HepG2 (cell line): Measurements from ENCODE around the gene PSMG4. TPM values are rescaled to one million over a fixed set of nuclear protein-coding genes. Genes with fewer than 3 reads are reported as not detected.

ENCODE experiments used
- ATF5 ChIP-seq: sonication (generic); formaldehyde crosslinking; IDR thresholded peaks from 2 replicates; pipeline ENCODE4 v1.4.0; 2020; ENCODE audit warnings: mild to moderate bottlenecking, low read depth, missing genetic modification reagents
- FOXJ3 ChIP-seq: sonication (generic); formaldehyde crosslinking; IDR thresholded peaks from 2 replicates; pipeline ENCODE4 v1.4.0; 2020; ENCODE audit warnings: missing genetic modification reagents, mild to moderate bottlenecking, borderline replicate concordance
- FOXM1 ChIP-seq: sonication (generic); formaldehyde crosslinking; IDR thresholded peaks from 2 replicates; pipeline ENCODE4 v1.5.0; 2020; ENCODE audit warnings: missing genetic modification reagents
- GMEB2 ChIP-seq: IDR thresholded peaks from 2 replicates; pipeline ENCODE4 v1.6.1; 2016; ENCODE audit warnings: missing biosample characterization, missing genetic modification reagents, low read depth
- HOXA7 ChIP-seq: sonication (generic); formaldehyde crosslinking; IDR thresholded peaks from 2 replicates; pipeline ENCODE4 v1.8.1; 2022; ENCODE audit warnings: mild to moderate bottlenecking, missing genetic modification reagents, moderate library complexity
- KLF12 ChIP-seq: sonication (generic); formaldehyde crosslinking; IDR thresholded peaks from 2 replicates; pipeline ENCODE4 v1.4.0; 2020; ENCODE audit warnings: missing genetic modification reagents, borderline replicate concordance
- MBD4 ChIP-seq: IDR thresholded peaks from 2 replicates; pipeline ENCODE4 v1.6.1; 2012; ENCODE audit warnings: low read length, inconsistent platforms, borderline replicate concordance
- MEF2D ChIP-seq: sonication (generic); formaldehyde crosslinking; IDR thresholded peaks from 2 replicates; pipeline ENCODE4 v1.5.1; 2020; ENCODE audit warnings: mild to moderate bottlenecking, missing genetic modification reagents
- NFIB ChIP-seq: sonication (generic); formaldehyde crosslinking; IDR thresholded peaks from 2 replicates; pipeline ENCODE4 v1.9.0; 2021; ENCODE audit warnings: missing genetic modification reagents, mild to moderate bottlenecking, borderline replicate concordance
- PCBP1 ChIP-seq: fragments of 200-400 bp; formaldehyde crosslinking; IDR thresholded peaks from 2 replicates; pipeline ENCODE4 v1.6.1; 2017; ENCODE audit warnings: mild to moderate bottlenecking, low read depth, low read length, borderline replicate concordance
- SAP130 ChIP-seq: IDR thresholded peaks from 2 replicates; pipeline ENCODE4 v1.6.1; 2016; ENCODE audit warnings: low read depth
- TAF1 ChIP-seq: sonication (generic); formaldehyde crosslinking; IDR thresholded peaks from 2 replicates; pipeline ENCODE4 v1.4.0; 2020; ENCODE audit warnings: missing genetic modification reagents
- ZIK1 ChIP-seq: sonication (generic); formaldehyde crosslinking; IDR thresholded peaks from 2 replicates; pipeline ENCODE4 v1.5.0; 2020; ENCODE audit warnings: mild to moderate bottlenecking, low read depth, missing genetic modification reagents, borderline replicate concordance
- ZNF101 ChIP-seq: sonication (generic); formaldehyde crosslinking; IDR thresholded peaks from 2 replicates; pipeline ENCODE4 v1.4.0; 2020; ENCODE audit warnings: mild to moderate bottlenecking, low read depth, missing genetic modification reagents, borderline replicate concordance
- ZNF207 ChIP-seq: fragments of 450-650 bp; IDR thresholded peaks from 2 replicates; pipeline ENCODE4 v1.6.1; 2016; ENCODE audit warnings: antibody characterized with exemption, borderline replicate concordance
- ZNF333 ChIP-seq: sonication (generic); formaldehyde crosslinking; IDR thresholded peaks from 2 replicates; pipeline ENCODE4 v1.4.0; 2020; ENCODE audit warnings: mild to moderate bottlenecking, missing genetic modification reagents, borderline replicate concordance
- ZNF414 ChIP-seq: sonication (generic); formaldehyde crosslinking; IDR thresholded peaks from 2 replicates; pipeline ENCODE4 v1.5.0; 2020; ENCODE audit warnings: missing genetic modification reagents
- ZNF7 ChIP-seq: IDR thresholded peaks from 2 replicates; pipeline ENCODE4 v1.6.1; 2016; ENCODE audit warnings: missing biosample characterization, missing genetic modification reagents
- ZNF780A ChIP-seq: sonication (generic); formaldehyde crosslinking; IDR thresholded peaks from 2 replicates; pipeline ENCODE4 v1.8.0; 2022; ENCODE audit warnings: mild to moderate bottlenecking, missing genetic modification reagents, moderate library complexity
- ZNF782 ChIP-seq: sonication (generic); formaldehyde crosslinking; IDR thresholded peaks from 2 replicates; pipeline ENCODE4 v1.4.0; 2020; ENCODE audit warnings: missing genetic modification reagents, mild to moderate bottlenecking, borderline replicate concordance
- ZSCAN21 ChIP-seq: sonication (generic); formaldehyde crosslinking; IDR thresholded peaks from 2 replicates; pipeline ENCODE4 v1.8.0; 2022; ENCODE audit warnings: mild to moderate bottlenecking, missing genetic modification reagents, moderate library complexity, borderline replicate concordance
- polyA plus RNA-seq, 8 experiments: library from polyadenylated mRNA; depleted of rRNA in 3 of 8; stranded (reverse) in 7 of 8; unstranded in 1 of 8; fragments of >200 nt; fragmentation: Illumina TruSeq in 4 of 8; extraction: Trizol in 4 of 8; gene quantifications; 2 replicates each; pipeline versions ENCODE4 v1.2.1 to v1.2.3, GENCODE V29; 2011 to 2016; ENCODE audit warnings: low read depth in 4 of 8, missing spikeins in 1 of 8, mixed read lengths in 1 of 8; ENCODE audit not compliant: insufficient read depth in 1 of 8
- total RNA-seq, 5 experiments: library from RNA; depleted of rRNA; stranded (reverse); fragments of >200 nt; fragmentation: Illumina TruSeq; extraction: Trizol; gene quantifications; 2 replicates each; pipeline ENCODE4 v1.2.3, GENCODE V29; 2016; ENCODE audit warnings: low read depth in 1 of 5
- TF ChIP-seq, protein P1 (sequence below), 2 experiments: sonication (generic) in 1 of 2; formaldehyde crosslinking in 1 of 2; IDR thresholded peaks; 2 replicates each; pipeline versions ENCODE4 v1.4.0 to v1.6.1; 2016 to 2020; ENCODE audit warnings: borderline replicate concordance in 1 of 2, low read depth in 1 of 2, mild to moderate bottlenecking in 1 of 2, missing genetic modification reagents in 1 of 2

Gene PSMG4
- total and polyA plus RNA-seq, 2 of the 13 experiments (the other 11 are each of a cell fraction or from before 2014, with no cell fraction given): 28.5 to 32.8 TPM

GRCh38 chr6:3258720-3259490, at the start of gene PSMG4 (continued):
- TF ChIP-seq HOXA7 (CRISPR knock-in tag) (no peak), TAF1 (CRISPR knock-in tag) (peak; percentile 78; the same call in 1 of the 2 replicates), ZNF782 (CRISPR knock-in tag) (peak; percentile 90), NFIB (CRISPR knock-in tag) (no peak), SAP130 (peak; percentile 97), ZIK1 (CRISPR knock-in tag) (peak; percentile 86), PCBP1 (no peak), ZNF414 (CRISPR knock-in tag) (no peak), MBD4 (no peak), ZNF780A (peak; percentile 43; the same call in 1 of the 2 replicates), FOXJ3 (CRISPR knock-in tag) (no peak), ZNF207 (no peak), FOXM1 (CRISPR knock-in tag) (no peak), ZNF7 (CRISPR knock-in tag) (no peak), GMEB2 (CRISPR knock-in tag) (0 out of 2 replicates have a peak, but pooled peaks have one; percentile 32), ATF5 (0 out of 2 replicates have a peak, but pooled peaks have one; percentile 83), ZNF101 (peak; percentile 90), KLF12 (CRISPR knock-in tag) (peak; percentile 95), MEF2D (no peak; the same call in none of the 2 replicates), ZNF333 (0 out of 2 replicates have a peak, but pooled peaks have one; percentile 82), ZSCAN21 (CRISPR knock-in tag) (peak; percentile 94)
- TF ChIP-seq, protein P1, sequence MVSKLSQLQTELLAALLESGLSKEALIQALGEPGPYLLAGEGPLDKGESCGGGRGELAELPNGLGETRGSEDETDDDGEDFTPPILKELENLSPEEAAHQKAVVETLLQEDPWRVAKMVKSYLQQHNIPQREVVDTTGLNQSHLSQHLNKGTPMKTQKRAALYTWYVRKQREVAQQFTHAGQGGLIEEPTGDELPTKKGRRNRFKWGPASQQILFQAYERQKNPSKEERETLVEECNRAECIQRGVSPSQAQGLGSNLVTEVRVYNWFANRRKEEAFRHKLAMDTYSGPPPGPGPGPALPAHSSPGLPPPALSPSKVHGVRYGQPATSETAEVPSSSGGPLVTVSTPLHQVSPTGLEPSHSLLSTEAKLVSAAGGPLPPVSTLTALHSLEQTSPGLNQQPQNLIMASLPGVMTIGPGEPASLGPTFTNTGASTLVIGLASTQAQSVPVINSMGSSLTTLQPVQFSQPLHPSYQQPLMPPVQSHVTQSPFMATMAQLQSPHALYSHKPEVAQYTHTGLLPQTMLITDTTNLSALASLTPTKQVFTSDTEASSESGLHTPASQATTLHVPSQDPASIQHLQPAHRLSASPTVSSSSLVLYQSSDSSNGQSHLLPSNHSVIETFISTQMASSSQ (IDR thresholded peaks at IDR 0.05; ENCODE audit: low read depth): no peak
- TF ChIP-seq, protein P1 (CRISPR knock-in tag; IDR thresholded peaks at IDR 0.05; ENCODE audit: borderline replicate concordance): peak; percentile 89
